ENCODE results near the gene TFF2.

TFF2 gene

GRCh38 chr21:42392731-42393442, 42.1 kb upstream of the TFF2 start (continued):
- no peak for TF ChIP-seq ZEB2 (tag by site-specific recombination; IDR thresholded peaks at IDR 0.05)
- no peak for TF ChIP-seq ZNF211 (tag by site-specific recombination; IDR thresholded peaks at IDR 0.05; ENCODE audit: low read depth)
- TF ChIP-seq ZNF114 (tag by site-specific recombination; IDR thresholded peaks at IDR 0.05): no peak
- TF ChIP-seq ZNF501 (tag by site-specific recombination; IDR thresholded peaks at IDR 0.05): no peak
- no peak for TF ChIP-seq ZNF175 (tag by site-specific recombination; IDR thresholded peaks at IDR 0.05)
- no peak for TF ChIP-seq HOXC10 (CRISPR knock-in tag; IDR thresholded peaks at IDR 0.05)
- TF ChIP-seq GFI1B (tag by site-specific recombination; IDR thresholded peaks at IDR 0.05): no peak
- no peak for TF ChIP-seq ZNF266 (tag by site-specific recombination; IDR thresholded peaks at IDR 0.05; ENCODE audit: low read depth)
- TF ChIP-seq ZNF792 (tag by site-specific recombination; IDR thresholded peaks at IDR 0.05): no peak
- TF ChIP-seq ZNF140 (tag by site-specific recombination; IDR thresholded peaks at IDR 0.05): no peak

GRCh38 chr21:42391297-42391696, 40.5 kb upstream of the TFF2 start:
- no peaks in the 10 kb centered on the region for H3K36me3 ChIP-seq (ENCODE audit: control insufficient read depth in 2 of 2, insufficient read depth in 1 of 2, low read length in 2 of 2)
- POLR2A ChIA-PET: interaction anchor here (0.5 kb wide), 1 partner anchor 1403 kb away, joined by 3 read pairs; no protein-coding TSS in a partner anchor
- no peak overlapping the region for H3K27ac ChIP-seq (ENCODE audit: extremely low read depth, low read depth, low read length)
- no peaks in the 10 kb centered on the region for H3K4me1 ChIP-seq (ENCODE audit: control insufficient read depth, insufficient read depth, low read length)
- CTCF ChIA-PET: no interaction called here
- no peaks in the 10 kb centered on the region for H3K9me3 ChIP-seq (ENCODE audit: control insufficient read depth, insufficient read depth, low read depth, low read length)
- no peak overlapping the region for H3K4me3 ChIP-seq (ENCODE audit: low read depth, low read length)
- TF ChIP-seq YY1 (tag by site-specific recombination; IDR thresholded peaks at IDR 0.05) (no peak), ZNF155 (tag by site-specific recombination; IDR thresholded peaks at IDR 0.05) (no peak), ZNF132 (tag by site-specific recombination; IDR thresholded peaks at IDR 0.05; ENCODE audit: borderline replicate concordance) (no peak), ZNF513 (tag by site-specific recombination; IDR thresholded peaks at IDR 0.05) (no peak), ZNF621 (tag by site-specific recombination; IDR thresholded peaks at IDR 0.05) (no peak), ZNF280D (tag by site-specific recombination; IDR thresholded peaks at IDR 0.05) (no peak), ZNF174 (tag by site-specific recombination; IDR thresholded peaks at IDR 0.05) (no peak), SP2 (tag by site-specific recombination; IDR thresholded peaks at IDR 0.05) (no peak), ZNF580 (tag by site-specific recombination; IDR thresholded peaks at IDR 0.05) (no peak), PRDM4 (tag by site-specific recombination; IDR thresholded peaks at IDR 0.05) (no peak), ZNF571 (tag by site-specific recombination; IDR thresholded peaks at IDR 0.05) (no peak), ZBTB48 (tag by site-specific recombination; IDR thresholded peaks at IDR 0.05) (no peak), ZNF404 (tag by site-specific recombination; IDR thresholded peaks at IDR 0.05) (no peak), ZNF692 (tag by site-specific recombination; IDR thresholded peaks at IDR 0.05) (no peak), ZNF394 (tag by site-specific recombination; IDR thresholded peaks at IDR 0.05; ENCODE audit: borderline replicate concordance) (no peak), ZNF776 (tag by site-specific recombination; IDR thresholded peaks at IDR 0.05; ENCODE audit: borderline replicate concordance) (no peak), ZNF549 (tag by site-specific recombination; IDR thresholded peaks at IDR 0.05) (no peak), ZNF37A (tag by site-specific recombination; IDR thresholded peaks at IDR 0.05) (no peak)

All from HEK293 (cell line).